ENCODE results near the gene TMEM198. TPM values are rescaled to one million over a fixed set of nuclear protein-coding genes. Genes with fewer than 3 reads are reported as not detected.

Gene TMEM198
- total and polyA plus RNA-seq, 9 of the 15 experiments (the other 6 are each of a cell fraction or from before 2014, with no cell fraction given), result 0.03 to 3.8 (median 1.0) TPM

DNA sequence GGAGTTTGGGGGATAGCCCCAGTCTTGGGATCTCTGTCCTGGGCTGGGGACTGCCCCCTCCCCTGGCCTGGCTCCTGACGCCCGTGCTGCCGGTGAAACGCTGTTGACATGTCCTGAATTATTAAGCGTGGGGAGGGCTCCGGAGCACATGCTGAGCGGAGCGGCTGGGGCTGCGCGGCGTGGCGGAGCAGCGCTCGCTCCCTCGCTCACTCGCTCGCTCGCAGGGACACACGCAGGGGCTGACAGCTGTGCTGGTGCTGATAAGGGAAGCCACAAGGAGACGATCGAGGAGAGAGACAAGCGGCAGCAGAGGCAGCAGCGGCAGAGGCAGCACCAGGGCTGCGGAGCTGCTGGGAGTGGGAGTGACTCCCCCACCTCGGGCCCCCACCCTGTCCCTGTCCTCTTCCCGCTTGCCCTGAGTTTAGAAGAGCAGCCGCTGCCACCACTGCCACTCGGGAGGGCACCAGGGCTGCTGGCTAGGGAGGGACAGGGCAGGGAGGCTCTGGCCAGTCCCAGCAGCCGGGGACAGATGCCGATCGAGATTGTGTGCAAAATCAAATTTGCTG, 29.5 kb upstream of the TMEM198 start, which contains the start of gene ASIC4 (continued):
- TF ChIP-seq CHD7 (IDR thresholded peaks at IDR 0.05; ENCODE audit: low read depth, low read length) (no peak), MEIS2 (IDR thresholded peaks at IDR 0.05; ENCODE audit: partially characterized antibody) (peak; percentile 94), FOS (IDR thresholded peaks at IDR 0.05; ENCODE audit: extremely low read depth, insufficient read length) (no peak), MTA2 (IDR thresholded peaks at IDR 0.05; ENCODE audit: low read depth) (peak; percentile 92), ZHX1 (conservative IDR thresholded peaks at IDR 0.05; ENCODE audit: low read length) (no peak), SLC30A9 (CRISPR knock-in tag; IDR thresholded peaks at IDR 0.05) (no peak), GABPA (tag; conservative IDR thresholded peaks at IDR 0.05; ENCODE audit: low read depth) (no peak), ZNF57 (CRISPR knock-in tag; IDR thresholded peaks at IDR 0.05) (no peak), DACH1 (IDR thresholded peaks at IDR 0.05; ENCODE audit: partially characterized antibody) (peak; percentile 91), MBD2 (IDR thresholded peaks at IDR 0.05; ENCODE audit: borderline replicate concordance, low read depth) (0 out of 2 replicates have a peak, but pooled peaks have one; percentile 23), SMC3 (conservative IDR thresholded peaks at IDR 0.05; ENCODE audit: insufficient read depth, low read depth, low read length) (0 out of 2 replicates have a peak, but pooled peaks have one; percentile 10), SIRT6 (IDR thresholded peaks at IDR 0.05; ENCODE audit: low read depth, low read length) (no peak)
- TF ChIP-seq, protein P1, sequence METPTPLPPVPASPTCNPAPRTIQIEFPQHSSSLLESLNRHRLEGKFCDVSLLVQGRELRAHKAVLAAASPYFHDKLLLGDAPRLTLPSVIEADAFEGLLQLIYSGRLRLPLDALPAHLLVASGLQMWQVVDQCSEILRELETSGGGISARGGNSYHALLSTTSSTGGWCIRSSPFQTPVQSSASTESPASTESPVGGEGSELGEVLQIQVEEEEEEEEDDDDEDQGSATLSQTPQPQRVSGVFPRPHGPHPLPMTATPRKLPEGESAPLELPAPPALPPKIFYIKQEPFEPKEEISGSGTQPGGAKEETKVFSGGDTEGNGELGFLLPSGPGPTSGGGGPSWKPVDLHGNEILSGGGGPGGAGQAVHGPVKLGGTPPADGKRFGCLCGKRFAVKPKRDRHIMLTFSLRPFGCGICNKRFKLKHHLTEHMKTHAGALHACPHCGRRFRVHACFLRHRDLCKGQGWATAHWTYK (CRISPR knock-in tag; IDR thresholded peaks at IDR 0.05), result peak; percentile 89

Data from K562 (cell line).